SHP77 treated with DMSO at 0.1 percent for 48 hours (cell line): ENCODE measurements around the gene ASAH2.
"Not testable (repeated sequence)": the region's sequence is repeated elsewhere in the genome, so short reads cannot be mapped to it uniquely, and the experiment has no call there.

Experiments used
- DNase-seq: peaks from one replicate; lab custom pipeline; 2025; lab: John Stamatoyannopoulos, UW

Gene ASAH2

GRCh38 chr10:50251394-50251793 is at the start of gene ASAH2:
TSS of gene ASAH2 (minus strand) at chr10:50251516. CDS start at chr10:50248610, 2,906 bp downstream.
- no peak for DNase-seq

GRCh38 chr10:50299948-50300669 is 48.8 kb upstream of the ASAH2 start:
- DNase-seq, result no peak

- DNase-seq, result no peak
Observed at GRCh38 chr10:50295367-50295766, 44.1 kb upstream of the ASAH2 start.

GRCh38 chr10:50294582-50294981 is 43.3 kb upstream of the ASAH2 start:
- no peak for DNase-seq

GRCh38 chr10:50293513-50294313 is 42.4 kb upstream of the ASAH2 start:
- DNase-seq, result no peak

GRCh38 chr10:50291261-50291850 is 40.0 kb upstream of the ASAH2 start:
- DNase-seq, result no peak

GRCh38 chr10:50289196-50289595 is 37.9 kb upstream of the ASAH2 start:
- no peak for DNase-seq

- DNase-seq, result no peak
Observed at GRCh38 chr10:50286996-50287803, 35.9 kb upstream of the ASAH2 start.

GRCh38 chr10:50286517-50286916 is 35.2 kb upstream of the ASAH2 start:
- DNase-seq, result no peak

GRCh38 chr10:50281967-50282522 is 30.7 kb upstream of the ASAH2 start:
- no peak for DNase-seq

- no peak for DNase-seq
Observed at GRCh38 chr10:50281210-50281966, 30.1 kb upstream of the ASAH2 start.

- no peak for DNase-seq
Observed at GRCh38 chr10:50280049-50280841, 28.9 kb upstream of the ASAH2 start.

GRCh38 chr10:50279489-50279888 is 28.2 kb upstream of the ASAH2 start:
- DNase-seq, result no peak

- DNase-seq, result no peak
Observed at GRCh38 chr10:50275650-50276235, 24.4 kb upstream of the ASAH2 start.

- DNase-seq, result no peak
Observed at GRCh38 chr10:50272531-50272930, 21.2 kb upstream of the ASAH2 start.

- DNase-seq, result no peak
Observed at GRCh38 chr10:50271564-50272250, 20.4 kb upstream of the ASAH2 start.

- DNase-seq, result not testable (repeated sequence)
Observed at GRCh38 chr10:50267877-50268276, 16.6 kb upstream of the ASAH2 start.

GRCh38 chr10:50262625-50263024 is 11.3 kb upstream of the ASAH2 start:
- DNase-seq, result not testable (repeated sequence)

GRCh38 chr10:50260791-50261281 is 9.5 kb upstream of the ASAH2 start:
- no peak for DNase-seq
